ENCODE measurements around the gene GPR37L1. TPM values are rescaled to one million over a fixed set of nuclear protein-coding genes. Genes with fewer than 3 reads are reported as not detected.
A peak's percentile ranks its signal among the peaks of the same experiment; 100 is the strongest.
"Not testable (repeated sequence)": the region's sequence is repeated elsewhere in the genome, so short reads cannot be mapped to it uniquely, and the experiment has no call there.

The GPR37L1 gene
- total and polyA plus RNA-seq, 7 experiments from 2014 or later: 0.02 to 0.09 TPM; not detected in 5

DNA sequence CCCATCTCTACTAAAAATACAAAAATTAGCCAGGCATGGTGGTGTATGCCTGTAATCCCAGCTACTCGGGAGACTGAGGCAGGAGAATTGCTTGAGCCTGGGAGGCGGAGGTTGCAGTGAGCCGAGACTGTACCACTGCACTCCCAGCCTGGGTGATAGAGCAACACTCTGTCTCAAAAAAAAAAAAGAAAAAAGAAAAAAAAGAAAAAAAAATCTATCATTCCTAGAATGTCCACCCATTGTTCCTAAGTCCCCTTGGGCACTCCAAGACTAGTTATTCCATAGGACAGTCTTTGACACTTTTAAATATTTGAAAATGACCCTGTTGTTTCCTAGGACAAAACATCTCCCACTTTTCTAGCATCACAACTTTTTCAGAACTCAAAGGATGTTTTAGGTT is 18.8 kb downstream of the GPR37L1 start:
- intact Hi-C loops (cut with micrococcal nuclease): loop anchor here (5.0 to 10.0 kb wide), 3 partner anchors 264 to 657 kb away; partner anchors contain the start of gene IPO9 (in 1 of the 2)
- H3K9me3 Mint-ChIP-seq; POLR2A ChIA-PET; DNase-seq; H3K36me3 Mint-ChIP-seq; H3K27ac ChIP-seq (ENCODE audit: low read depth, low read length); H3K27me3 ChIP-seq (ENCODE audit: control insufficient read depth in 2 of 2, insufficient read depth in 2 of 2, low read length in 2 of 2); H3K27me3 Mint-ChIP-seq; ATAC-seq; H3K4me3 ChIP-seq (ENCODE audit: low read length); H3K9me3 ChIP-seq (ENCODE audit: control insufficient read depth in 2 of 3, low read length in 3 of 3): not testable (repeated sequence)
- H3K27ac Mint-ChIP-seq: peak overlapping the region in 7 of 9 donors; percentile 44 to 92 (median 85)
- peaks cover 0 to 20% (median 0%) of the 10 kb centered on the region in 3 experiments for H3K36me3 ChIP-seq (ENCODE audit: control insufficient read depth in 2 of 3, insufficient read depth in 3 of 3, low read length in 3 of 3)
- peak overlapping the region in 1 of 10 donors; percentile 91 for H3K4me3 Mint-ChIP-seq
- H3K4me1 ChIP-seq (ENCODE audit: control insufficient read depth in 2 of 2, insufficient read depth in 2 of 2, low read length in 2 of 2): peaks cover 14 to 21% of the 10 kb centered on the region in 2 donors
- CTCF ChIA-PET: interaction anchor here (2.4 kb wide), 1 partner anchor 19 kb away, joined by 7 read pairs; the partner anchor contains the start of gene PTPN7
- peaks cover 22 to 46% (median 38%) of the 10 kb centered on the region in 7 donors for H3K4me1 Mint-ChIP-seq

DNA sequence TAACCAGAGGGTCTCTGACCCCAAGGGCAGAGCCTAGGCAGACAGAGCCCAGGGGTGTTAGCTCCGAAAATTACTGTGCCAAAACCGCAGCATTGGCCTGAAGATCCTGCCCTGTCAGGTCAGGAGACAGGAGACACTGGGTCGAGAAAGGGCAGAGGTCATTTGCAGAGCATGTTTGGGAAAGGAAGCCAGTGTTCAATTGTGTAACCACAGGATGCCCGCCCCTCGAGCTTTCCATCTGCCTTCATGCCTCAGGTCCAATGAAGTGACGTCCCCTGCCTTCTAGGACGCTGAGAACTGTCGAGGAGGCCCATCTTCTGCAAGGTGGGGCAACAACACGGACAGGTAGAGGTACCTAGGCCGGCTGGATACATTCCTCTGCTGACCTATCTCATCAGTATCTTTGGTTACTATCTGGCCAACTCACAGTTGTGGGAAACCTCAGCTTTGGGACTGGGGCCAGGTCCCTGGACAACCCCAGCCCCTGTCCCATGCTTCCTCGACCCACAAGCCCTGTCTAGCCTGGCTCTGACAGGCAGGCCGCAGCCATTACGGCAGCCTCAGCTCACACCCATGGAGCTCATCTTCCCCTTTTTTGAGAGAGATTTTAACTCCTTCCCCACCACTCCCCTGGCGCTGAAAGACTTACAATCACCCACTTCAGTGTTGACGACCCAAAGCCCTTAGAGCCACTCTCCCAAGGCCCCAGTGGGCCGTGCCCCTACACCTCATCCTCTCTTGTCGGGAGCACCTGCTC is 20.5 kb downstream of the GPR37L1 start:
- CTCF ChIA-PET: interaction anchor here (0.7 to 2.4 kb wide), 3 partner anchors 8 to 23 kb away, joined by 3 to 7 read pairs (median 6); partner anchors contain the start of gene PTPN7
- no peaks in the 10 kb centered on the region for H3K9me3 Mint-ChIP-seq
- peak overlapping the region; percentile 89 to 98 (median 92) for H3K4me3 Mint-ChIP-seq
- H3K27me3 Mint-ChIP-seq: no peaks in the 10 kb centered on the region
- POLR2A ChIA-PET: interaction anchor here (0.6 to 6.6 kb wide), 4 partner anchors 9 to 29 kb away, joined by 3 to 54 read pairs (median 4); partner anchors contain the start of gene PTPN7
- peak overlapping the region; percentile 83 for H3K4me3 ChIP-seq (ENCODE audit: low read length)
- intact Hi-C loops (cut with micrococcal nuclease): loop anchor here (1.0 to 10.0 kb wide), 4 partner anchors 8 to 658 kb away; partner anchors contain the start of gene IPO9 (in 1 of the 2)
- peak overlapping the region; percentile 85 to 93 (median 91) for H3K27ac Mint-ChIP-seq
- no peaks in the 10 kb centered on the region for H3K9me3 ChIP-seq (ENCODE audit: control insufficient read depth in 2 of 3, low read length in 3 of 3)
- H3K4me1 ChIP-seq (ENCODE audit: control insufficient read depth in 2 of 2, insufficient read depth in 2 of 2, low read length in 2 of 2): peaks cover 14 to 21% of the 10 kb centered on the region in 2 donors
- H3K36me3 Mint-ChIP-seq: peaks cover 0 to 12% (median 4%) of the 10 kb centered on the region in 5 donors
- H3K36me3 ChIP-seq (ENCODE audit: control insufficient read depth in 2 of 3, insufficient read depth in 3 of 3, low read length in 3 of 3): peaks cover 0 to 26% (median 0%) of the 10 kb centered on the region in 3 experiments
- H3K4me1 Mint-ChIP-seq: peaks cover 20 to 49% (median 38%) of the 10 kb centered on the region in 7 donors
- peak overlapping the region; percentile 83 for H3K27ac ChIP-seq (ENCODE audit: low read depth, low read length)
- ATAC-seq (peak; percentile 63), DNase-seq (peak in 4 of 9 donors; percentile 25 to 27 (median 26))
- H3K27me3 ChIP-seq (ENCODE audit: control insufficient read depth in 2 of 2, insufficient read depth in 2 of 2, low read length in 2 of 2): no peaks in the 10 kb centered on the region

DNA sequence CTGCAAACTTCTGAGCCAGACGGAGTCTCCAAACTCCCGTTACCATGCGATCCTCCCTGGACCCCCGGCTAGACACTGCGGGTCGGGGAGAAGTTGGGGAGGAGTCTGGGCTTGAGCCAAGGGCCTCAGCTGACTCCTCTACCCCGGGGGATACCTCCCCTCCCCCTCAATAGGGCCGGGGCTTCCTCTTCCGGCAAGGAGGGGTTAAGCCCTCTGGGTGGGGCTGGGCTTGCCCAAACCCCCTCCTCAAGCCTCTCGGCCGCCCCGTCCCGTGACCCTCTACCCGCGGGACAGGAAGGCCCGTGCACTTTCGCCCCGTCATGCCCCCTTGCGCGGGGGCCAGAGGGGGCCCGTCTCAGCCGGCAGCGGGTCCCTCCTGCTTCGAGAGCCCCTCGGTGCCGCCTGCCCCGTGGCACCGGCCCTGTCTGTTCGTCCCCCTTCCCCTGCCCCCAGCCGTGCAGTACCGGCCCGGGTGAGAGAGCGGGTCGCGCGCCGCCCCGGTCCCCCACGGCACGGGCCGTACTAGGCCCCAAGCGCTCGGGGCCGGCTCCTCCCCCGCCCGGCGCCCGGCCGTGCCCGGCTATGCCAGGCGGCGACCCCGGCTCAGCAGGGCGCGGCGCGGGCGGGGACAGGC is 21.2 kb downstream of the GPR37L1 start:
- H3K4me3 Mint-ChIP-seq: peak overlapping the region; percentile 90 to 98 (median 92)
- Histone ChIP-seq H3K4me1 (ENCODE audit: control insufficient read depth in 2 of 2, insufficient read depth in 2 of 2, low read length in 2 of 2) (peaks cover 14 to 21% of the 10 kb centered on the region in 2 donors), H3K27me3 (ENCODE audit: control insufficient read depth in 2 of 2, insufficient read depth in 2 of 2, low read length in 2 of 2) (no peaks in the 10 kb centered on the region), H3K36me3 (ENCODE audit: control insufficient read depth in 2 of 3, insufficient read depth in 3 of 3, low read length in 3 of 3) (peaks cover 0 to 26% (median 0%) of the 10 kb centered on the region in 3 experiments), H3K9me3 (ENCODE audit: control insufficient read depth in 2 of 3, low read length in 3 of 3) (no peaks in the 10 kb centered on the region), H3K27ac (ENCODE audit: low read depth, low read length) (peak overlapping the region; percentile 83), H3K4me3 (ENCODE audit: low read length) (peak overlapping the region; percentile 83)
- H3K27me3 Mint-ChIP-seq: no peaks in the 10 kb centered on the region
- H3K27ac Mint-ChIP-seq: peak overlapping the region; percentile 85 to 93 (median 91)
- no peaks in the 10 kb centered on the region for H3K9me3 Mint-ChIP-seq
- CTCF ChIA-PET: interaction anchor here (1.9 to 2.4 kb wide), 2 partner anchors 8 to 17 kb away, joined by 6 to 7 read pairs; partner anchors contain the start of gene PTPN7
- peaks cover 16 to 45% (median 38%) of the 10 kb centered on the region in 7 donors for H3K4me1 Mint-ChIP-seq
- peaks cover 0 to 10% (median 4%) of the 10 kb centered on the region in 5 donors for H3K36me3 Mint-ChIP-seq
- intact Hi-C loops (cut with micrococcal nuclease): loop anchor here (1.0 to 10.0 kb wide), 6 partner anchors 9 to 659 kb away; partner anchors contain the start of genes IPO9 (in 1 of the 2) and PTPN7 (in 1 of the 2)
- peak; percentile 55 for ATAC-seq
- POLR2A ChIA-PET: interaction anchor here (1.0 to 6.6 kb wide), 4 partner anchors 9 to 22 kb away, joined by 3 to 54 read pairs (median 4); partner anchors contain the start of gene PTPN7
- DNase-seq: peak in 3 of 9 donors; percentile 25 to 58 (median 37)

DNA sequence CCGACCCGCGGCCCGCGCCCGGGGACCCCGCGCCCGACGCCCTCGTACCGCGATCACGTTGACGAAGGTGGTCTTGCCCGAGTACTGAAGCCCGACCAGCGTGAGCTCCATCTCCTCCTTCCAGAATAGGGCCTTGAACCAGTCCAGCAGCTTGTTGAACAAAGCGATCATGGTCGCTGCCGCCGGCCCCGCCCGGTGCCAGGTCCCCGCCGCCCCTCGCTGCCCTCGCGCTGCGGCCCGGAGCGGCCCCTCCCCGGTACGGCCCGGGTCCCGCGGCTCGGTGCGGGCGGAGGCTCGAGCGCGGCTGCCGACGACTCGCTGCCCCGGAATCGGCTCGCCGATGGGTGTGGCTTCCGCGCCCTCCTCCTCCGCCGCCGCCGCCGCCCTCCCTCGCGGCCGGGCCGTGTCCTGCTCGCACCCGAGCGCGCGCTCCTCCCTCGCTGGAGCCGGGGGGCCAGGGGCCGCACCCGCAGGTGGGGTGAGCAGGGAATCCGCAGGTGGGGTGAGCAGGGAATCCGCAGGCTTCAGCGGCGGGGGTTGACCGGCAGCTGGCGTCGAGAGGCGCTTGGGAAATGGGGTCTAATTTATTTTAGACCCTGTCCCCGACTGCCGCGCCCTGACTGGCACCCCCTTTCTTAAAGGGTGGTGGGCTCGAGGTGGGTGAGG is 21.8 kb downstream of the GPR37L1 start, which contains the start of gene ARL8A:
TSS of gene ARL8A (minus strand) at position 336 of the 666 bp plus-strand sequence. CDS start at position 171, 165 bp downstream.
- peak within 1 kb of the TSS; percentile 83 for H3K27ac ChIP-seq (ENCODE audit: low read depth, low read length)
- H3K36me3 Mint-ChIP-seq: peaks cover 0 to 15% (median 6%) of the 10 kb centered on the region in 5 donors
- intact Hi-C loops (cut with micrococcal nuclease): loop anchor here (1.0 to 10.0 kb wide), 7 partner anchors 10 to 660 kb away; partner anchors contain the start of genes IPO9 (in 1 of the 2) and PTPN7 (in 1 of the 2)
- H3K4me1 Mint-ChIP-seq: peaks cover 16 to 44% (median 38%) of the 10 kb centered on the region in 7 donors
- POLR2A ChIA-PET: interaction anchor here (1.0 to 6.6 kb wide), 3 partner anchors 10 to 22 kb away, joined by 3 to 54 read pairs (median 6); partner anchors contain the start of gene PTPN7
- H3K36me3 ChIP-seq (ENCODE audit: control insufficient read depth in 2 of 3, insufficient read depth in 3 of 3, low read length in 3 of 3): peaks cover 0 to 32% (median 0%) of the 10 kb centered on the region in 3 experiments
- H3K27ac Mint-ChIP-seq: peak within 1 kb of the TSS; percentile 85 to 98 (median 92)
- peak; percentile 81 for ATAC-seq
- no peaks in the 10 kb centered on the region for H3K27me3 Mint-ChIP-seq
- H3K9me3 Mint-ChIP-seq: no peaks in the 10 kb centered on the region
- no peaks in the 10 kb centered on the region for H3K9me3 ChIP-seq (ENCODE audit: control insufficient read depth in 2 of 3, low read length in 3 of 3)
- peak within 1 kb of the TSS; percentile 83 for H3K4me3 ChIP-seq (ENCODE audit: low read length)
- DNase-seq: peak; percentile 47 to 81 (median 62)
- no peaks in the 10 kb centered on the region for H3K27me3 ChIP-seq (ENCODE audit: control insufficient read depth in 2 of 2, insufficient read depth in 2 of 2, low read length in 2 of 2)
- peak within 1 kb of the TSS; percentile 90 to 98 (median 93) for H3K4me3 Mint-ChIP-seq
- H3K4me1 ChIP-seq (ENCODE audit: control insufficient read depth in 2 of 2, insufficient read depth in 2 of 2, low read length in 2 of 2): peaks cover 14 to 21% of the 10 kb centered on the region in 2 donors
- CTCF ChIA-PET: interaction anchor here (1.9 kb wide), 1 partner anchor 9 kb away, joined by 6 read pairs; no protein-coding TSS in a partner anchor

DNA sequence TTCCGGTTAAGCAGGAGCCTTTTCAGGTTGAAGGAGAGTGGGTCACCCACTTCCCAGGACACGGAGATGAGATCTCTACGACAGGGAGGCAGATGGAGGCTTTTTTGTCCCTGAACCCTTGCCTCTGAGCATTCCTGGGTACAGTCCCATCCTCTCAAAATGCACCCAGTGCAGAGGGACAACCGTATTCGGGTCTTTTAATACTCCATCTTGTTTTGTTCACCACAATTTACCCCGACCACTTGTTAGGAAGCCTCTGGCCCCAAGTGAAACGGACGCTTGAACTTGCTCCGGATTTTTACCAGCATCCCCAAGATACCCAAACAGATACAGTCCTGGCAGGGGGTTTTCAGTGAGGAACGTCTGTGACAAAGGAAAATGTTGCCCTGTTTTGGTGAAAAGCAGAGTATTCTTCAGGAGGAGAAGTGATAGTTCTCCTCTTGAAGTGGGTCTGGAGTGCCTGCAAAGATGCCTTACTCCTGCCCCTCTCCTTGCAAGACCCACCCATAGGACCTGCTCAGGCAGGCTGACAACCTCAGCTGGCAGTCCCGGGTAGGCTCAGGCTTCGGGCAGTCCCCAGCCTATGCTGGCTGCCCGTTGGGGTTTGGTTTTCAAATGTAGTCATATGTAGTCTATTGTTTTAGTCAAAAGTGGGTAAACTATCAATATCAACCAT is 22.5 kb downstream of the GPR37L1 start:
- Histone ChIP-seq H3K36me3 (ENCODE audit: control insufficient read depth in 2 of 3, insufficient read depth in 3 of 3, low read length in 3 of 3) (peaks cover 2 to 38% (median 3%) of the 10 kb centered on the region in 3 experiments), H3K9me3 (ENCODE audit: control insufficient read depth in 2 of 3, low read length in 3 of 3) (no peaks in the 10 kb centered on the region), H3K4me1 (ENCODE audit: control insufficient read depth in 2 of 2, insufficient read depth in 2 of 2, low read length in 2 of 2) (peaks cover 14 to 21% of the 10 kb centered on the region in 2 donors), H3K4me3 (ENCODE audit: low read length) (peak overlapping the region; percentile 65), H3K27me3 (ENCODE audit: control insufficient read depth in 2 of 2, insufficient read depth in 2 of 2, low read length in 2 of 2) (no peaks in the 10 kb centered on the region), H3K27ac (ENCODE audit: low read depth, low read length) (peak overlapping the region; percentile 83)
- POLR2A ChIA-PET: interaction anchor here (1.5 to 6.6 kb wide), 2 partner anchors 11 to 16 kb away, joined by 6 to 54 read pairs; partner anchors contain the start of gene PTPN7
- H3K27me3 Mint-ChIP-seq: no peaks in the 10 kb centered on the region
- H3K27ac Mint-ChIP-seq: peak overlapping the region; percentile 81 to 98 (median 88)
- peak in 2 of 9 donors; percentile 25 to 53 for DNase-seq
- CTCF ChIA-PET: interaction anchor here (1.2 kb wide), 1 partner anchor 9 kb away, joined by 3 read pairs; no protein-coding TSS in a partner anchor
- peaks cover 0 to 15% (median 6%) of the 10 kb centered on the region in 5 donors for H3K36me3 Mint-ChIP-seq
- H3K4me1 Mint-ChIP-seq: peaks cover 16 to 44% (median 38%) of the 10 kb centered on the region in 7 donors
- intact Hi-C loops (cut with micrococcal nuclease): loop anchor here (1.0 to 10.0 kb wide), 4 partner anchors 10 to 660 kb away; partner anchors contain the start of gene IPO9 (in 1 of the 2)
- peak; percentile 16 for ATAC-seq
- H3K9me3 Mint-ChIP-seq: no peaks in the 10 kb centered on the region
- H3K4me3 Mint-ChIP-seq: peak overlapping the region; percentile 82 to 94 (median 92)

Measured in naive thymus-derived CD4-positive, alpha-beta T cell (primary cell).